Activated naive CD8-positive, alpha-beta T cell (primary cell): ENCODE results near the gene ZNF277.

Experiments
- H3K27ac Mint-ChIP-seq: one replicate; pipeline ENCODE4 v1.8.0; 2021; ENCODE audit warnings: mixed read lengths
- H3K27me3 Mint-ChIP-seq: one replicate; pipeline ENCODE4 v1.8.0; 2021; ENCODE audit warnings: mixed read lengths
- H3K36me3 Mint-ChIP-seq: one replicate; pipeline ENCODE4 v1.8.0; 2021; ENCODE audit warnings: mixed read lengths
- H3K4me1 Mint-ChIP-seq: one replicate; pipeline ENCODE4 v1.8.0; 2021; ENCODE audit warnings: low read depth, mixed read lengths
- H3K4me3 Mint-ChIP-seq: one replicate; pipeline ENCODE4 v1.8.0; 2021; ENCODE audit warnings: mild to moderate bottlenecking, mixed read lengths
- H3K9me3 Mint-ChIP-seq: one replicate; pipeline ENCODE4 v1.8.0; 2021; ENCODE audit warnings: low read depth, mixed read lengths

ZNF277 gene

DNA sequence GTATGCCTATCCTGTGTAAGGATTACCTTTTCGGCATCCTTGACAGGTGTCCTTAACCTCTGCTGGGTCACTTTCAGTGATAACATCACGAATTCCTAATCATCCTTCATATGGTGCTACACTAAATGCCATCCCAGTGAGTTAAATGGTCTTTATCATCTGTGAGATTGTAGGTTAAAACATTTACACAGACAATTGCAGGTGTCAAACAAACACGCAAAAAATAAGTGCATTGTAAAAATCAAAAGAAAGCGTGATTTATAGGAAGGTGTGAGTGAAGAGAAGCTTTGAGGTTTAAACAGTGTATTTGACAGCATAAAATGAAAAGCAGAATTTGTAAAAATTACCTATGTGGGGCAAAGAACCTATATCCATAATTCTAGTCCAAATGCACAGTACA lies 132.3 kb downstream of the ZNF277 start:
- Mint-ChIP-seq H3K27ac (no peak overlapping the region), H3K36me3 (peaks cover 48% of the 10 kb centered on the region), H3K9me3 (no peaks in the 10 kb centered on the region)

DNA sequence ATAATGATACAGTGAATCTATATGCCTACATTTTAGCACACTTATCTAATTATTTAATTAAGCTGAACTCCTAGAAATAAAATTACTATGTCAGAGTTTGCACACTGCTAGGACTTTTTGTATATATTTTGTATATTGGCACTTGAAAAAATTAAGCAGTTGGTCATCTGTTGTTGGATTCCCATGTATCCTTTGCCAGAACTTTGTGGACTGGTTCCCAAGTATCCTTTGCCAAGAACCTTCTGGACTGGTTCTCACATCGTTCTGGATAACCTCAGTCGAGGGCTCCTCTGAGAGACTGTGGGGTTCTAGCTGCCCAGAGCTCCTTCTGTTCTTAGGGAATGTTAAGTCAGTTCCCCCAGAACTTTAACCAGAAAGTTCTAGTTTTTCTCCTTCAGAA lies 135.0 kb downstream of the ZNF277 start:
- H3K9me3 Mint-ChIP-seq, result peaks cover 11% of the 10 kb centered on the region
- no peak overlapping the region for H3K27ac Mint-ChIP-seq
- no peaks in the 10 kb centered on the region for H3K27me3 Mint-ChIP-seq
- no peaks in the 10 kb centered on the region for H3K4me1 Mint-ChIP-seq
- H3K4me3 Mint-ChIP-seq, result no peak overlapping the region
- peaks cover 50% of the 10 kb centered on the region for H3K36me3 Mint-ChIP-seq

More for the DNA sequence above, 132.3 kb downstream of the ZNF277 start:
- H3K27me3 Mint-ChIP-seq, result no peaks in the 10 kb centered on the region
- H3K4me1 Mint-ChIP-seq, result no peaks in the 10 kb centered on the region
- no peak overlapping the region for H3K4me3 Mint-ChIP-seq

DNA sequence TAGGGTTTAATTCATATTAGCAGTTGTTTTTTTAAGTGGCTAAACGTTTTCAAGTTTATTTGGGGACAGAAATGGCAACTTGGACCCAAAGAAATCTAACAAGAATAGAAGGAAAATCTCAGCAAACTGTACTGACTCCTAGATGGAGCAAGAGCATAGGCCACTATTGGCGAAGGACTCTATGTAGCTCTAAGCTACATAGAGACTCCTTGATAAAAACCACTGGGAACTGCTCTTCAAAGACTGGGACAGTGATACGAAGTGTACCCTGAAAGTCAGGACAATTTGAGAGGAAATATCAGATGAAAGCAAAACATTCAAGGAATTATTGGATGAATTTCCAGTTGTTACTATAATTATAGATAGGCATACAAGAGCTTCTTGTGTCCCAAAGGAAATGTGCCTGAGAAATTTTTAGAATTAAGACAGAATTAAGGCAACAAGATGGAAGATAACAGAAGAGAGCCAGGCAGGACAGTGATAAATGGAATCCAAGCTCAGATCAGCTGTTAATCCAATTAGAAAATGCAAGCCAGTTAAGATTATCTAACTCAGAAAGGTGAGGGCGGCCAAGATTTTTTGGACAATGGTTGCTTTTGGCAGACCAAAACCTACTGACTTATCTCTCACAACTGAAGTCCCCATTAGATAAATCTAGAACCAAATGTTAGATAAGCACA lies 140.0 kb downstream of the ZNF277 start:
- H3K27me3 Mint-ChIP-seq, result no peaks in the 10 kb centered on the region
- H3K4me1 Mint-ChIP-seq, result peaks cover 5% of the 10 kb centered on the region
- no peak overlapping the region for H3K4me3 Mint-ChIP-seq
- peaks cover 35% of the 10 kb centered on the region for H3K9me3 Mint-ChIP-seq
- no peak overlapping the region for H3K27ac Mint-ChIP-seq
- H3K36me3 Mint-ChIP-seq, result peaks cover 30% of the 10 kb centered on the region

DNA sequence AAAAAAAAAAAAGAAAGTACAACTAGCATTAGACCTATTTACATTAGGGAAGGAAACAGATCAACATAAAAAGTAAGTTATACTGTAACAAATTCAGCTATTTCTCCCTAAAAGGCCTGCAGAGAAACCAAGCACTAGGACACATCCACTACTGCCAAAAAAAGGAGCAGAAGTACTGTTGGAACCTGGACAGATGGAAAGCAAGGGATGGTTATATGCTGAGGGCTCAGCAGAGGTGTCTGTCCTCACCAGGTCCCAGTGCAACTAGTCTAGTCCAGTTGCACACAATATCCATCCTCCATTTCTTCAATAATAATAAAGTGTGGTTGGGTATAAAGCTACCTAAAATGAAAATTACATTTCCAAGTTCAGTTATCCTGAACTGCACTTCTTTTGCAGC lies 140.6 kb downstream of the ZNF277 start:
- Mint-ChIP-seq H3K27me3 (no peaks in the 10 kb centered on the region), H3K36me3 (peaks cover 28% of the 10 kb centered on the region), H3K9me3 (peaks cover 35% of the 10 kb centered on the region), H3K27ac (no peak overlapping the region), H3K4me3 (no peak overlapping the region), H3K4me1 (peaks cover 5% of the 10 kb centered on the region)

DNA sequence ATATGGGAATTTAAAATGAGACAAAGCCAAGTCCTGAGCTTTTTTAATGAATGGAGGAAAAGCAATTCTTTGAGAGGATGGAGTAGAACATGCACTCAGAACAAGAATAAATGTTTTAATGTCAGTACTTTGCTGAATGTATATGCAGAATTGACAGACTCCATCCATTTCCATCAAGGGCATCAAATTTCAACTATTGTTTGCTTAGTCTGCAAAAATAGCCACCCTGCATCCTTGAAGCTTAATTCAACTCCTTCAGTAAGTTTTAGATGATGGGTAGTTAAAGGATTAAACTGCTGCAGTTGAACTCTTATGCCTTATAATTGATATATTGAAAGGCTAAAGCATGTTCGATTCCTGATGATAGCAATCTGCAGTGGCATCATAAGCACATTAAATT lies 144.1 kb downstream of the ZNF277 start:
- Mint-ChIP-seq H3K27me3 (peaks cover 2% of the 10 kb centered on the region), H3K9me3 (peaks cover 34% of the 10 kb centered on the region)

DNA sequence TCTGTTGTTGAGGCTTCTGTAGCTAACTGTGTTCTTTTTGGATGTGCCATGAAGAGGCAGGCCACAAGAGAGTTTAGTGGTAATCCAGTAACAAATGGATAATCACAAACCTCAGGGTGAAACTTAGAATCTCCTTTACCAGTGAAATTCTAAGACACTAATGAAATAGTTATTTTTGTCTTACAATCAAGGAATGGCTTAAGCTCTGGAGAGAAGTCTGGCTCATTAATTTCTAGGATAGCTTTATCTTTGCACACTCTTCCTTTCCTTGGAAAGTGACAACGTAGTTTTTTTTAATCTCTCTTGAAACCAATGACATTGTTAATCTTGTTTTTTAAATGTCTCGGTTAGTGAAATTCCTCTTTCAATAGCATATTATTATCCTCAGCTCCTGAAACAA lies 150.1 kb downstream of the ZNF277 start:
- Mint-ChIP-seq H3K4me3 (no peak overlapping the region), H3K27ac (no peak overlapping the region), H3K9me3 (peaks cover 3% of the 10 kb centered on the region), H3K4me1 (no peaks in the 10 kb centered on the region), H3K27me3 (peaks cover 10% of the 10 kb centered on the region), H3K36me3 (no peaks in the 10 kb centered on the region)

More for the DNA sequence above, 144.1 kb downstream of the ZNF277 start:
- peaks cover 5% of the 10 kb centered on the region for H3K4me1 Mint-ChIP-seq
- no peak overlapping the region for H3K4me3 Mint-ChIP-seq
- H3K27ac Mint-ChIP-seq, result no peak overlapping the region
- peaks cover 9% of the 10 kb centered on the region for H3K36me3 Mint-ChIP-seq

DNA sequence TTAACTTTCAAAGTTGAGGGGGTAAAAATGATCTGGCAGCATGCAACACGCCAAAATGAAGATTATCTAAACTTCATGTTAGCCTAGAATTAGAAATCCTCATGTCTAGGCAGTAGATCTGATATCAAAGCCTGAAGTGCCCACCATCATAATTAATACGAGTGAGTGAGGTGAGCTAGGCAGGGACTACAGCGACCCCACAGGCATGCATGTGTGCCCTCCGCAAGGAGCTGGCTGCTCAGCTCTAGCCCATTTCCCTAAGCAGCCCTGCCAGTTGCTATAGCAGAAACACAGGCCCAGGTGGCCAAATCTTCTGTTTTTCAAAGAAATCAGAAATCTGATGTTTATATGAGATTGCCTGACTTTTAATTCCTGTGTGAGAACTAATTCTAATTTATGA lies 150.6 kb downstream of the ZNF277 start:
- Mint-ChIP-seq H3K27ac (no peak overlapping the region), H3K4me3 (no peak overlapping the region), H3K4me1 (no peaks in the 10 kb centered on the region), H3K36me3 (no peaks in the 10 kb centered on the region), H3K9me3 (peaks cover 3% of the 10 kb centered on the region), H3K27me3 (peaks cover 10% of the 10 kb centered on the region)

DNA sequence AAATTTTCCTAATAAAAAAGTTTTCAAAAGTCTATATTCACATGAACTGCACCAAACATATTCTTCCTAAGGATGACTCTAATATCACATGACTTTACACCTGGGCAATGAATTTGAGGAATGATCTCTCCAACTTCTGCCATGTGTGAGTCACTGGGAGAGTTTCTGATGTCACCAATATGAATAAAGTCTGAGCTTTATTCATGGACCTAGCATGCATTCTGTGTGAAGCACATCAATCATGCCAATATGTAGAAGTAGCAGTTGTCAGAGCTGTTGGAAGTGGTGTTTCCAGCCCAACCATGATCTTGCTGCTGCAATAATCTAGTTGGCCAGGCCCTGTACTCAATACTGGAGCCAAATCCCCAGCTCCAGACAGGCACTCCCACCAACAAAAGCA lies 152.0 kb downstream of the ZNF277 start:
- Mint-ChIP-seq H3K36me3 (peaks cover under 1% of the 10 kb centered on the region), H3K27me3 (peaks cover 10% of the 10 kb centered on the region), H3K4me3 (no peak overlapping the region), H3K4me1 (no peaks in the 10 kb centered on the region), H3K27ac (no peak overlapping the region), H3K9me3 (no peaks in the 10 kb centered on the region)

DNA sequence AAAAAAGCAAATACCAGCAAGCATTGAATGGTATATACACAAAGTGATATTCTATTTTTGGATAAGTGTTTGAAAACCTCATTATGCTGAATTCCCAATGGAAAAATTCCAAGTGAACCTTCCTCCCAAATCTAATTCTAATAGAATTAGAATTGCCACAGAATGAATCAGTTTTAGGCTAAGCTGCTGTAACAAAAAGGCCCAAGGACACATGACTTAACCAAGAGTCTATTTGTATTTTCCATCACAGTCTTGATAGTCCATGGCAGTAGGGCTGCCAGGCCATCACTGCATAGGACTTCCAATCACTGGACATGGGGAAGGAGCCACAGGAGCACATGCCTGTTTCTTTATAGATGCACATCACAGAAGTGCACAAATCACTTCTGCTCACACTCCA lies 152.6 kb downstream of the ZNF277 start:
- H3K27ac Mint-ChIP-seq, result no peak overlapping the region
- no peaks in the 10 kb centered on the region for H3K4me1 Mint-ChIP-seq
- H3K27me3 Mint-ChIP-seq, result peaks cover 10% of the 10 kb centered on the region
- H3K9me3 Mint-ChIP-seq, result no peaks in the 10 kb centered on the region
- no peak overlapping the region for H3K4me3 Mint-ChIP-seq
- peaks cover 2% of the 10 kb centered on the region for H3K36me3 Mint-ChIP-seq

DNA sequence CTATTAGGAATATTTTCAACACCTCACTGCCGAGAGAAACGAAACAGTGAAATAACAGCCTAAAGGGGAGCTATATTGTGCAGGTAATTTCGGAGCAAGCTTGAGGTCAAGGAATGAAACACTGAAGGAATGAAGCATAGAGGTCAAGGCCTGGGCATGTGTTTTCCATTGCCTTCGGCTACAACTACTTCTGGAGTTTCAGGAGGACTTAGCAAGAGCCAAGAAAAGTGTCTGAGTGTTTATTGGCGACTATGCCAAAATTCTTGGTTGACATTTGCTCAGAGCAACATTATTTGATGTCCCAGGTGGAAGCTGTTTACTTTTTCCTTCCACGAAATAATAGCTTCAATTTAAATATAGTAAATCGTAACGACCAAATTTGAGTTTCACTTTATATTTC lies 154.2 kb downstream of the ZNF277 start:
- peaks cover 8% of the 10 kb centered on the region for H3K27me3 Mint-ChIP-seq
- H3K4me1 Mint-ChIP-seq, result no peaks in the 10 kb centered on the region
- no peaks in the 10 kb centered on the region for H3K9me3 Mint-ChIP-seq
- H3K4me3 Mint-ChIP-seq, result no peak overlapping the region
- H3K27ac Mint-ChIP-seq, result no peak overlapping the region
- H3K36me3 Mint-ChIP-seq, result peaks cover 2% of the 10 kb centered on the region

DNA sequence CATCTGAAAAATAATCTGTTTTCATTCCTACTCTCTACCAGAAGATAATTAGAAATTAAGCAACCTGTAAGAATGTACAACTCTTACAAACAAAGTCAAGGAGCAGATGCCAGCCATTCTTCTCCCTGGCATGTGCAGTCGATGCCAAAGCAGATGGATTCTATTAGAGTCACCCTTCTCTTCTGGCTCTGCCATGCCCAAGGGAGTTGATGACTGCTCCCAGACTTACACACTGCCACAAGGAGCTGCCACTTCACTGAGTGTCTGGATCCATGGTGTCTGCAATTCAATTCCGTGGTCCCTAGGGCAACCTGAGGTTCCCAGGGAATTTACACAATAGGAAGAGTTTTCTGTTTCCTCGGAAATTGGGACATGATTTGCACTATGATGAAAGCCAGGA lies 154.7 kb downstream of the ZNF277 start:
- Mint-ChIP-seq H3K27me3 (peaks cover 8% of the 10 kb centered on the region), H3K4me1 (no peaks in the 10 kb centered on the region), H3K9me3 (no peaks in the 10 kb centered on the region), H3K36me3 (peaks cover 2% of the 10 kb centered on the region), H3K27ac (no peak overlapping the region), H3K4me3 (no peak overlapping the region)

DNA sequence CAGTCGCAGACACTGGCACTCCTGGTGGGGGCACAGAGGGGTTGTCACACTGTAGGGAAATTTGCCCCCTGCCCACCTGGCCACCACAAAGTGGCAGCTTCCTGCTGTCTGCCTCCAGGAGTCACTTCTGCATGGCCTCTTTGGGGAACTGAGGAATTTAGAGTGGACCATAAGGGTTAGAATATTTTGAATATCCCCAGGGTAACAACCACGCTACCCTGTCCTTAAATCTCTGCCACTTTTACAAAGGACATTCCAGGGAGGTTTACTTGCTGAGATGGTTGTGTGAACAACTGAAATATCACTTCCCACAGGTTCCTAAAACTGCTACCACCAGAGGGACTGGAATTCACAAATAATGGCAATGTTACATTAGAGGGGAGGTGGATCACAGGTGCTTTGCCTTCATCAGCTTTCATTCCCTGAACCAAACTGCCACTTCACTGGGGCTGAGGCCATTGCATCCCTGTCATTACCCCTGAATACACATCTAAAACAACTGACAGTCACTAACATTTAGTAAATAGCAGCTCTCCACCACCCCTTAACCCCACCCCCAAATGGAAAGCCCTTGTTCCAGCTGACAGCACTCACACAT lies 155.7 kb downstream of the ZNF277 start:
- H3K36me3 Mint-ChIP-seq, result peaks cover 2% of the 10 kb centered on the region
- peaks cover 8% of the 10 kb centered on the region for H3K27me3 Mint-ChIP-seq
- H3K4me1 Mint-ChIP-seq, result no peaks in the 10 kb centered on the region
- no peak overlapping the region for H3K27ac Mint-ChIP-seq
- no peak overlapping the region for H3K4me3 Mint-ChIP-seq
- H3K9me3 Mint-ChIP-seq, result no peaks in the 10 kb centered on the region

DNA sequence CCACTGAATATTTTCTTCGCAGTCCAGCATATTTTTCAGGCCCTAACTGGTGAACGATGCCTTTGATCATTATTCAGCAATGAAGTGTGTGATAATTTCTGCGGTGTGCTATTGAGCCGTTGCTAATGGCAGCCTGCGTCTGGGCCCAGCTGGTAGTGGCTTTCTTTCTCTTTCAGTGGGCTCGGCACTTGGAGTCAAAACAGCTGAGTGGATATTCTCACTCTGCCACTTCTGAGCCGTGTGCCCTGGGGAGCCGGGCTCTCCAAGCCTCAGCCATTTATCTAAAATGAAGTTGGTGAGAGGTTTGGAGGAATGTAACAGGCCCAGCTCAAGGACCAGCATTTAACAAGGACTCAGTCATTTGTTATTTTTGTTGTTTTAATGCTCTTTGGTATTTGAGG lies 156.2 kb downstream of the ZNF277 start:
- H3K4me3 Mint-ChIP-seq, result no peak overlapping the region
- H3K36me3 Mint-ChIP-seq, result peaks cover 2% of the 10 kb centered on the region
- H3K27me3 Mint-ChIP-seq, result peaks cover 8% of the 10 kb centered on the region
- H3K4me1 Mint-ChIP-seq, result no peaks in the 10 kb centered on the region
- no peaks in the 10 kb centered on the region for H3K9me3 Mint-ChIP-seq
- no peak overlapping the region for H3K27ac Mint-ChIP-seq

DNA sequence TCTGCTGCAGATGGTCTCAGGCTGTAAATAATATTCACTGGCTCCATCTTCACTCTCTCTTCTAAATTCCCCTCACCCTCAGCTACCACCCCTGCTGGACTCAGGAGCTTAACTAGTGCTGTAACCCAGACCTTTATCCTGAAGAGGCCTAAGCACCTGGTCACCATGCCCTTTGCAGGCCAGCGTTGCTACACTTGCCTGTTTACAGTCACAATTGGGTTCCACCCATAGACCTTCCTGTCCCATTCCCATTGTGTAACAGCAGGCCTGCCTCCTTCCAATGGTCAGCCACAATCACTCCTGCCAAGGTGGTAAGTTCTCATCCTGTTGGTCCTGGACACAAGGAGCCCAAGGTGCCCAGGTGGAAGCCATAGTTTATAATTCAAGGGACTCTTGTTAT lies 157.9 kb downstream of the ZNF277 start:
- Mint-ChIP-seq H3K27ac (no peak overlapping the region), H3K27me3 (peaks cover 4% of the 10 kb centered on the region), H3K9me3 (no peaks in the 10 kb centered on the region), H3K4me3 (no peak overlapping the region), H3K4me1 (no peaks in the 10 kb centered on the region), H3K36me3 (peaks cover 2% of the 10 kb centered on the region)

DNA sequence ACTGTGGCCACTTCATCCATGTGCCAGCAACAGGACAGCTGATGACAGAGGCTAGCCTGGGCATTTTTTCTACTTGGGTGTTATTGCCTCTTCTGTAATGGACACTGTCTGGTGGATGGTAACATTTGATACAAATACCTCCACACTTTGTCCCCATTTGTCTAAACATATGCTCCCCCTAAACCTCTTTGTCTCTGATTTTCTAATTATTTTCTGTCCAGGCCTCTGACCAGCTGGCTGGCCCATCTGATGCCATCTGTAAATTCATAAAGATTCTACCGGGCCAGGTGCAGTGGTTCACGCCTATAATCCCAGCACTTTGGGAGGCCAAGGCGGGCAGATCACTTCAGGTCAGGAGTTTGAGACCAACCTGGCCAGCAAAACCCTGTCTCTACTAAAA lies 159.1 kb downstream of the ZNF277 start:
- Mint-ChIP-seq H3K9me3 (no peaks in the 10 kb centered on the region), H3K4me3 (no peak overlapping the region), H3K4me1 (no peaks in the 10 kb centered on the region), H3K27me3 (peaks cover 4% of the 10 kb centered on the region), H3K27ac (no peak overlapping the region), H3K36me3 (peaks cover 2% of the 10 kb centered on the region)

DNA sequence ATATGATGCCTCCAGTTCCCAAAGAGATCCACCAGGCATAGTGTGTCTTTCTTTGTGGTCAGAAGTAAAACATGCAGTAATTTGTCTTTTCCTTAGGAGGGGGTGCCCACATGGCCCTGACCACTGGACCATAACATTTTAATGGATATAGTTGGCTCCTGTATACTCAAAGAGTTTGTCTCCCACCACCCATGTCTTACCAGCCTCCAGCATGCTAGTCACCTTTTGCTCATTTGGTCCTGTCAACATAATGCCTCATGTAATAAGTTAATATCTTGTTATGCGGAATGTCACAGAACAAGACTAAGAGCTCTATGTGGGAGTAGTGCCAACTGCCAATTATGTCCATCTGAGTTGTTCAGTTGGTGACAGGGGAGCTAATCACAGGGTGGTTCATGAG lies 160.4 kb downstream of the ZNF277 start:
- H3K27me3 Mint-ChIP-seq, result no peaks in the 10 kb centered on the region
- H3K4me3 Mint-ChIP-seq, result no peak overlapping the region
- H3K9me3 Mint-ChIP-seq, result no peaks in the 10 kb centered on the region
- peaks cover 2% of the 10 kb centered on the region for H3K36me3 Mint-ChIP-seq
- no peaks in the 10 kb centered on the region for H3K4me1 Mint-ChIP-seq
- no peak overlapping the region for H3K27ac Mint-ChIP-seq
